ENCODE data around the gene NEDD1.

The NEDD1 gene

GRCh38 chr12:96879301-96879700, 27.8 kb upstream of the NEDD1 start:
- Histone ChIP-seq H3K4me3 (ENCODE audit: low read length) (no peak overlapping the region), H3K4me1 (ENCODE audit: control insufficient read depth, insufficient read depth, low read length) (no peaks in the 10 kb centered on the region), H3K27me3 (replicated peaks; ENCODE audit: control insufficient read depth, insufficient read depth, low read length) (no peaks in the 10 kb centered on the region), H3K9me3 (ENCODE audit: control insufficient read depth, low read length) (peaks cover 6% of the 10 kb centered on the region), H3K9ac (ENCODE audit: low read length) (no peak overlapping the region), H3K36me3 (ENCODE audit: control insufficient read depth, insufficient read depth, low read length, severe bottlenecking) (no peaks in the 10 kb centered on the region)
- no peak for DNase-seq (ENCODE audit: low read depth)

GRCh38 chr12:96880220-96880619, 26.8 kb upstream of the NEDD1 start:
- no peaks in the 10 kb centered on the region for H3K27me3 ChIP-seq (replicated peaks; ENCODE audit: control insufficient read depth, insufficient read depth, low read length)
- no peaks in the 10 kb centered on the region for H3K36me3 ChIP-seq (ENCODE audit: control insufficient read depth, insufficient read depth, low read length, severe bottlenecking)
- no peak for DNase-seq (ENCODE audit: low read depth)
- no peak overlapping the region for H3K4me3 ChIP-seq (ENCODE audit: low read length)
- peaks cover 6% of the 10 kb centered on the region for H3K9me3 ChIP-seq (ENCODE audit: control insufficient read depth, low read length)
- no peaks in the 10 kb centered on the region for H3K4me1 ChIP-seq (ENCODE audit: control insufficient read depth, insufficient read depth, low read length)
- no peak overlapping the region for H3K9ac ChIP-seq (ENCODE audit: low read length)

GRCh38 chr12:96881608-96882007, 25.4 kb upstream of the NEDD1 start:
- H3K36me3 ChIP-seq (ENCODE audit: control insufficient read depth, insufficient read depth, low read length, severe bottlenecking), result no peaks in the 10 kb centered on the region
- no peaks in the 10 kb centered on the region for H3K27me3 ChIP-seq (replicated peaks; ENCODE audit: control insufficient read depth, insufficient read depth, low read length)
- H3K4me3 ChIP-seq (ENCODE audit: low read length), result no peak overlapping the region
- peaks cover 6% of the 10 kb centered on the region for H3K9me3 ChIP-seq (ENCODE audit: control insufficient read depth, low read length)
- H3K4me1 ChIP-seq (ENCODE audit: control insufficient read depth, insufficient read depth, low read length), result no peaks in the 10 kb centered on the region
- no peak for DNase-seq (ENCODE audit: low read depth)
- H3K9ac ChIP-seq (ENCODE audit: low read length), result no peak overlapping the region

GRCh38 chr12:96882862-96883261, 24.2 kb upstream of the NEDD1 start:
- Histone ChIP-seq H3K4me1 (ENCODE audit: control insufficient read depth, insufficient read depth, low read length) (no peaks in the 10 kb centered on the region), H3K9me3 (ENCODE audit: control insufficient read depth, low read length) (peaks cover 6% of the 10 kb centered on the region), H3K4me3 (ENCODE audit: low read length) (no peak overlapping the region), H3K36me3 (ENCODE audit: control insufficient read depth, insufficient read depth, low read length, severe bottlenecking) (no peaks in the 10 kb centered on the region), H3K27me3 (replicated peaks; ENCODE audit: control insufficient read depth, insufficient read depth, low read length) (no peaks in the 10 kb centered on the region), H3K9ac (ENCODE audit: low read length) (no peak overlapping the region)
- DNase-seq (ENCODE audit: low read depth), result peak; percentile 62

GRCh38 chr12:96883571-96883970, 23.5 kb upstream of the NEDD1 start:
- peaks cover 6% of the 10 kb centered on the region for H3K9me3 ChIP-seq (ENCODE audit: control insufficient read depth, low read length)
- no peaks in the 10 kb centered on the region for H3K4me1 ChIP-seq (ENCODE audit: control insufficient read depth, insufficient read depth, low read length)
- H3K27me3 ChIP-seq (replicated peaks; ENCODE audit: control insufficient read depth, insufficient read depth, low read length), result no peaks in the 10 kb centered on the region
- H3K9ac ChIP-seq (ENCODE audit: low read length), result no peak overlapping the region
- H3K36me3 ChIP-seq (ENCODE audit: control insufficient read depth, insufficient read depth, low read length, severe bottlenecking), result no peaks in the 10 kb centered on the region
- no peak for DNase-seq (ENCODE audit: low read depth)
- H3K4me3 ChIP-seq (ENCODE audit: low read length), result no peak overlapping the region

- Histone ChIP-seq H3K9me3 (ENCODE audit: control insufficient read depth, low read length) (peaks cover 3% of the 10 kb centered on the region), H3K36me3 (ENCODE audit: control insufficient read depth, insufficient read depth, low read length, severe bottlenecking) (no peaks in the 10 kb centered on the region), H3K9ac (ENCODE audit: low read length) (no peak overlapping the region), H3K4me1 (ENCODE audit: control insufficient read depth, insufficient read depth, low read length) (peaks cover 10% of the 10 kb centered on the region), H3K4me3 (ENCODE audit: low read length) (no peak overlapping the region), H3K27me3 (replicated peaks; ENCODE audit: control insufficient read depth, insufficient read depth, low read length) (no peaks in the 10 kb centered on the region)
- DNase-seq (ENCODE audit: low read depth), result no peak
Measured at GRCh38 chr12:96886998-96887677, 19.9 kb upstream of the NEDD1 start.

- peak; percentile 62 for DNase-seq (ENCODE audit: low read depth)
- H3K4me1 ChIP-seq (ENCODE audit: control insufficient read depth, insufficient read depth, low read length), result peaks cover 10% of the 10 kb centered on the region
Measured at GRCh38 chr12:96889273-96889933, 17.7 kb upstream of the NEDD1 start.

GRCh38 chr12:96890331-96890730, 16.7 kb upstream of the NEDD1 start:
- no peak for DNase-seq (ENCODE audit: low read depth)
- H3K27me3 ChIP-seq (replicated peaks; ENCODE audit: control insufficient read depth, insufficient read depth, low read length), result no peaks in the 10 kb centered on the region
- no peak overlapping the region for H3K9ac ChIP-seq (ENCODE audit: low read length)
- H3K9me3 ChIP-seq (ENCODE audit: control insufficient read depth, low read length), result no peaks in the 10 kb centered on the region
- peaks cover 10% of the 10 kb centered on the region for H3K4me1 ChIP-seq (ENCODE audit: control insufficient read depth, insufficient read depth, low read length)
- no peak overlapping the region for H3K4me3 ChIP-seq (ENCODE audit: low read length)
- H3K36me3 ChIP-seq (ENCODE audit: control insufficient read depth, insufficient read depth, low read length, severe bottlenecking), result no peaks in the 10 kb centered on the region

More at GRCh38 chr12:96889273-96889933, 17.7 kb upstream of the NEDD1 start:
- H3K4me3 ChIP-seq (ENCODE audit: low read length), result no peak overlapping the region
- no peaks in the 10 kb centered on the region for H3K27me3 ChIP-seq (replicated peaks; ENCODE audit: control insufficient read depth, insufficient read depth, low read length)
- H3K9ac ChIP-seq (ENCODE audit: low read length), result no peak overlapping the region
- H3K9me3 ChIP-seq (ENCODE audit: control insufficient read depth, low read length), result no peaks in the 10 kb centered on the region
- H3K36me3 ChIP-seq (ENCODE audit: control insufficient read depth, insufficient read depth, low read length, severe bottlenecking), result no peaks in the 10 kb centered on the region

- Histone ChIP-seq H3K27me3 (replicated peaks; ENCODE audit: control insufficient read depth, insufficient read depth, low read length) (no peaks in the 10 kb centered on the region), H3K9ac (ENCODE audit: low read length) (no peak overlapping the region), H3K36me3 (ENCODE audit: control insufficient read depth, insufficient read depth, low read length, severe bottlenecking) (no peaks in the 10 kb centered on the region), H3K4me3 (ENCODE audit: low read length) (no peak overlapping the region), H3K9me3 (ENCODE audit: control insufficient read depth, low read length) (no peaks in the 10 kb centered on the region), H3K4me1 (ENCODE audit: control insufficient read depth, insufficient read depth, low read length) (peaks cover 10% of the 10 kb centered on the region)
- DNase-seq (ENCODE audit: low read depth), result no peak
Measured at GRCh38 chr12:96892104-96892503, 15.0 kb upstream of the NEDD1 start.

- no peaks in the 10 kb centered on the region for H3K36me3 ChIP-seq (ENCODE audit: control insufficient read depth, insufficient read depth, low read length, severe bottlenecking)
- DNase-seq (ENCODE audit: low read depth), result no peak
- H3K9me3 ChIP-seq (ENCODE audit: control insufficient read depth, low read length), result no peaks in the 10 kb centered on the region
- H3K4me1 ChIP-seq (ENCODE audit: control insufficient read depth, insufficient read depth, low read length), result no peaks in the 10 kb centered on the region
- H3K9ac ChIP-seq (ENCODE audit: low read length), result no peak overlapping the region
- no peak overlapping the region for H3K4me3 ChIP-seq (ENCODE audit: low read length)
- H3K27me3 ChIP-seq (replicated peaks; ENCODE audit: control insufficient read depth, insufficient read depth, low read length), result peaks cover 14% of the 10 kb centered on the region
Measured at GRCh38 chr12:96897421-96897820, 9.6 kb upstream of the NEDD1 start.

GRCh38 chr12:96901175-96901574, 5.9 kb upstream of the NEDD1 start:
- H3K9ac ChIP-seq (ENCODE audit: low read length), result no peak overlapping the region
- DNase-seq (ENCODE audit: low read depth), result no peak
- H3K36me3 ChIP-seq (ENCODE audit: control insufficient read depth, insufficient read depth, low read length, severe bottlenecking), result no peaks in the 10 kb centered on the region
- H3K27me3 ChIP-seq (replicated peaks; ENCODE audit: control insufficient read depth, insufficient read depth, low read length), result peaks cover 14% of the 10 kb centered on the region
- no peaks in the 10 kb centered on the region for H3K9me3 ChIP-seq (ENCODE audit: control insufficient read depth, low read length)
- H3K4me1 ChIP-seq (ENCODE audit: control insufficient read depth, insufficient read depth, low read length), result peaks cover 2% of the 10 kb centered on the region
- no peak overlapping the region for H3K4me3 ChIP-seq (ENCODE audit: low read length)

Data from adipocyte (in vitro differentiated cells).